Mesendoderm (in vitro differentiated cells): ENCODE results near the gene CAPN5.
A peak's percentile ranks its signal among the peaks of the same experiment; 100 is the strongest.
"Not testable (repeated sequence)": the region's sequence is repeated elsewhere in the genome, so short reads cannot be mapped to it uniquely, and the experiment has no call there.

Source experiments
- DNase-seq: peaks from one replicate; pipeline ENCODE4 v3.0.0; 2013
- H2AK5ac ChIP-seq: 2 replicates; pipeline ENCODE4 v1.6.1; 2013; ENCODE audit warnings: low read length, inconsistent platforms
- H2BK120ac ChIP-seq: 2 replicates; pipeline ENCODE4 v1.6.1; 2013; ENCODE audit warnings: low read depth, mild to moderate bottlenecking, low read length, moderate library complexity, mixed read lengths
- H2BK15ac ChIP-seq: replicated peaks from 2 replicates; pipeline ENCODE4 v1.6.1; 2013; ENCODE audit warnings: low read depth, mild to moderate bottlenecking, moderate library complexity
- H2BK5ac ChIP-seq: 2 replicates; pipeline ENCODE4 v1.6.1; 2013; ENCODE audit warnings: low read length, inconsistent platforms
- H3K18ac ChIP-seq: 2 replicates; pipeline ENCODE4 v1.6.1; 2013; ENCODE audit warnings: mild to moderate bottlenecking, low read length, mixed read lengths
- H3K23ac ChIP-seq: one replicate; pipeline ENCODE4 v1.6.1; 2013; ENCODE audit warnings: low read length
- H3K27ac ChIP-seq: 2 replicates; pipeline ENCODE4 v1.5.1; 2013; ENCODE audit warnings: low read depth, mild to moderate bottlenecking, inconsistent platforms, low read length, moderate library complexity
- H3K27me3 ChIP-seq: 2 replicates; pipeline ENCODE4 v1.6.1; 2013; ENCODE audit warnings: low read length, control low read depth, mild to moderate bottlenecking, inconsistent platforms; ENCODE audit not compliant: insufficient read depth, poor library complexity
- H3K36me3 ChIP-seq: 2 replicates; pipeline ENCODE4 v1.6.1; 2013; ENCODE audit warnings: low read length, inconsistent platforms; ENCODE audit not compliant: control insufficient read depth, insufficient read depth
- H3K4ac ChIP-seq: one replicate; pipeline ENCODE4 v1.6.1; 2013; ENCODE audit warnings: low read depth, mild to moderate bottlenecking, low read length, moderate library complexity
- H3K4me1 ChIP-seq: 2 replicates; pipeline ENCODE4 v1.6.1; 2013; ENCODE audit warnings: low read depth, low read length, inconsistent platforms; ENCODE audit not compliant: control insufficient read depth
- H3K4me2 ChIP-seq: 2 replicates; pipeline ENCODE4 v1.6.1; 2013; ENCODE audit warnings: low read length
- H3K4me3 ChIP-seq: 2 replicates; pipeline ENCODE4 v1.5.1; 2013; ENCODE audit warnings: mild to moderate bottlenecking, low read length
- H3K56ac ChIP-seq: one replicate; pipeline ENCODE4 v1.6.1; 2013; ENCODE audit warnings: low read length
- H3K79me1 ChIP-seq: 2 replicates; pipeline ENCODE4 v1.6.1; 2013; ENCODE audit warnings: low read length, inconsistent platforms
- H3K79me2 ChIP-seq: 2 replicates; pipeline ENCODE4 v1.6.1; 2013; ENCODE audit warnings: mild to moderate bottlenecking, low read length; ENCODE audit not compliant: control insufficient read depth, insufficient read depth
- H3K9ac ChIP-seq: 2 replicates; pipeline ENCODE4 v1.6.1; 2013; ENCODE audit warnings: low read length, inconsistent platforms
- H4K5ac ChIP-seq: one replicate; pipeline ENCODE4 v1.6.1; 2013; ENCODE audit warnings: low read length
- H4K8ac ChIP-seq: one replicate; pipeline ENCODE4 v1.6.1; 2013; ENCODE audit warnings: low read depth, mild to moderate bottlenecking, control low read depth, low read length, moderate library complexity
- WGBS: extraction: QIAGEN DNeasy Blood & Tissue Kit; methylation state at CpG from one replicate; pipeline ENCODE4 v1.1.7; 2013; ENCODE audit warnings: low lambda C conversion rate, missing lambda C conversion rate; ENCODE audit not compliant: insufficient coverage; ENCODE audit errors: extremely low coverage; 5-methylcytosine and 5-hydroxymethylcytosine counted together

CAPN5 gene

DNA sequence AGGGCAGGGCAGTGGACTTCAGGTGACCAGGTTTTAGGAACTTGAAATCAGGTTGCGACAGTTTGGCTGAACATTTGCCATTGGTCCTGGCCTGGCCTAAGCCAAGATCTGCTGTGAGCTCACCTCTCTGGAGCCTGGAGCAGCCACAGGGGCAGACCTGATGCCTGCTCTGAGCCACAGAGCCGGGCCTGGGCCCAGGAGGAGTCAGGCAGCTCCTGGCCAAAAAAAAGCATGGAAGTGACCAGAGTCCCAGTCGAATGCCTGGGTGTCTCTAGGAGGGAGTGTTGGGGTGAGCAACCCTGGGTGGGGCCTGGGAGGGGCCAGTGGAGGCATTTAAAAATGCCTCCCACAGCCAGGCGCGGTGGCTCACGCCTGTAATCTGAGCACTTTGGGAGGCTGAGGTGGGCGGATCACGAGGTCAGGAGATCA, 29.8 kb downstream of the CAPN5 start:
- no peak overlapping the region for H2AK5ac ChIP-seq
- H2BK5ac ChIP-seq = no peak overlapping the region
- H3K4me3 ChIP-seq = no peak overlapping the region
- no peak overlapping the region for H3K4me2 ChIP-seq
- no peak overlapping the region for H2BK120ac ChIP-seq
- H3K23ac ChIP-seq = no peak overlapping the region
- H3K27me3 ChIP-seq = no peaks in the 10 kb centered on the region
- no peak overlapping the region for H3K27ac ChIP-seq
- H3K9ac ChIP-seq = no peak overlapping the region
- WGBS = no CpG with 5 or more reads among the region's 8 CpGs
- H3K56ac ChIP-seq = no peak overlapping the region
- no peak overlapping the region for H2BK15ac ChIP-seq
- no peak overlapping the region for H4K8ac ChIP-seq
- H3K4ac ChIP-seq = no peak overlapping the region
- H4K5ac ChIP-seq = no peak overlapping the region
- no peaks in the 10 kb centered on the region for H3K36me3 ChIP-seq
- no peaks in the 10 kb centered on the region for H3K79me1 ChIP-seq
- H3K4me1 ChIP-seq = no peaks in the 10 kb centered on the region
- H3K18ac ChIP-seq = no peak overlapping the region
- DNase-seq = no peak
- no peaks in the 10 kb centered on the region for H3K79me2 ChIP-seq

DNA sequence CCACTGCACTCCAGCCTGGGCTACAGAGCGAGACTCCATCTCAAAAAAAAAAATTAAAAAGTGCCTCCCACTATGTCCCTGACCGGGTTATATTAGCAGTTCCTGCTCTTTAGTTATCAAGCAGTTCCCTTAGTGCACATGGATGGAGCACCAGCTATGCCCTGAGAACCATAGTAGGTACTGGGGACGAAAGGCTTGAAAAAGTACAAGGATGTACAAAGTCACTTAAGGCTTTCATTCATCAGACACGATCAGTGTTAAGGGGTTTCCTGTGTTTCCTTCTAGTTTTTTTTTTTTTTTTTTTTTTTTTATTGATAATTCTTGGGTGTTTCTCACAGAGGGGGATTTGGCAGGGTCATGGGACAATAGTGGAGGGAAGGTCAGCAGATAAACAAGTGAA, 30.4 kb downstream of the CAPN5 start:
- not testable (repeated sequence) for H3K79me1 ChIP-seq, H3K9ac ChIP-seq, DNase-seq, H3K27ac ChIP-seq, H4K5ac ChIP-seq, H3K56ac ChIP-seq, H3K4me2 ChIP-seq, H3K79me2 ChIP-seq, H3K23ac ChIP-seq, H3K4me3 ChIP-seq, H2BK15ac ChIP-seq, H3K4ac ChIP-seq, H2AK5ac ChIP-seq, H3K4me1 ChIP-seq, H3K27me3 ChIP-seq, H3K18ac ChIP-seq, H4K8ac ChIP-seq, H2BK5ac ChIP-seq, H3K36me3 ChIP-seq, H2BK120ac ChIP-seq
- no CpG with 5 or more reads among the region's 4 CpGs for WGBS

DNA sequence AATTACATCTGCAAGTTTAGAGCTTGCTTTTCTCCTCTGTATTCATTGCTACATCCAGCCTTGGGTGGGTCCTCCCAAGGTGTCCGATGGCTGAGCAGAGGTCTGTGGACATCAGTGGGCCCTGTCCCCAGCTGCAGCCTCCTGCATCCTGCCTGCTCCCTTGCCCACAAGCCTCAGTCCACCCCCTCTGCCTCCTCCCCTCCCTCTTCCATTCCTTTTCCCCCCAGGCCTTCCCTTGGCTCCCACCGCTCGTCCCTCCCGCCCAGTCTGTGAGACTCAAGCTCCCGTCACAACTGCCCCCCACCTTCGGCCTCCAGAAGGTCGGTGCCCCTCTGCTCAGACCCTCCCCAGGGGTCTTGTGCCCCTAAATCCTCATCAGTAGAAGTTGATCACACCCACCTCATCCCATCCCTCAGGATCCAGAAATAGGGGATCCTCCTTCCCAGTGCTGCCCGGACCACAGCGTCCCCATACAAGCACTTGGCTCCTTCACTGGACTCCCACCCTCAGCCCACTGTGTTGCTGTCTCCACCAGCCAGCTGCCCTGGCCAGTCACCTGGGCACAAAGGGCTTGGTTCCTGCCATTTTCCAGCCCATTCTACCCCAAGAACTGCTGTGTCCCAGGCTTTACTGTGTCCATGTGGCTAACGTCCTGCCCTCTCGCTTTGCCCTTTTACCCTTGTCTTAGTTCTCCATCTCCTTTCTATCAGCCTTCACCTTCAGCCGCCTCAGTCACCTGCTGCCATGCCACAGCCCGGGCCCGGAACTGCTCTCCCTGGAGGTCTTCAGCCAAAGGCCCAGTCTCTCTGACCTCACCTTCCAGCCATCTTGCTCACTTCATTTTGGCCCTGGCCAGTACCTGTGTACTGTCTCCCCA, 33.6 kb downstream of the CAPN5 start:
- H3K4me1 ChIP-seq = no peaks in the 10 kb centered on the region
- H3K79me2 ChIP-seq = no peaks in the 10 kb centered on the region
- no peaks in the 10 kb centered on the region for H3K27me3 ChIP-seq
- H3K27ac ChIP-seq = no peak overlapping the region
- H2AK5ac ChIP-seq = no peak overlapping the region
- no peak overlapping the region for H3K18ac ChIP-seq
- WGBS = no CpG with 5 or more reads among the region's 14 CpGs
- H3K4me2 ChIP-seq = no peak overlapping the region
- no peak overlapping the region for H3K23ac ChIP-seq
- no peak overlapping the region for H2BK120ac ChIP-seq
- no peak overlapping the region for H3K4me3 ChIP-seq
- no peak overlapping the region for H4K5ac ChIP-seq
- H3K79me1 ChIP-seq = no peaks in the 10 kb centered on the region
- DNase-seq = no peak
- H2BK15ac ChIP-seq = no peak overlapping the region
- H2BK5ac ChIP-seq = no peak overlapping the region
- no peak overlapping the region for H4K8ac ChIP-seq
- no peak overlapping the region for H3K56ac ChIP-seq
- no peaks in the 10 kb centered on the region for H3K36me3 ChIP-seq
- H3K9ac ChIP-seq = no peak overlapping the region
- no peak overlapping the region for H3K4ac ChIP-seq

DNA sequence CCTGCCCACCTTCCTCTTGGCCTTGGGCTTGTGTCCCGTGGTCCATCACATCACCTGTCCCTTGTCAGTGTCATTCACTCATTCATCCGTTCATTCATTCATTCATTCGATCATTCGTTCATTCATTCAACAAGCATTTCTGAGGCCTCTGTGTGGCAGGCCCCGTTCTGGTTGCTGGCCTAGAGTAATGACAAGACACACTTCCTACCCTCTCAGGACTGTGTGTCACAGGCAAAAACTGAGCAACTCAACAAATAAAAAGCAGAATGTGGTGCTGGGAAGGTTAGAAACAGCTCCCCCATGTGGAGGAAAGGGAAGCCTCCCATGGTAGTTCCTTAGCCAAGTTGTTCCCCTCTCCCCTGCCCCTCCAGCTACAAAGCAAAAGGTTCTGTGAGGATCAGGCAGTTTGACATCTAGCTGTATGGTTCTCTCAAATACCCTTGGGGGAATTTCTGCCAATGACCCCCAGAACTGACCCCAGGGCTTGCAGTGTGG, 34.3 kb downstream of the CAPN5 start:
- H3K4me1 ChIP-seq = no peaks in the 10 kb centered on the region
- no peak overlapping the region for H2AK5ac ChIP-seq
- DNase-seq = peak; percentile 58
- H3K36me3 ChIP-seq = no peaks in the 10 kb centered on the region
- H3K79me1 ChIP-seq = no peaks in the 10 kb centered on the region
- no peak overlapping the region for H3K23ac ChIP-seq
- no peak overlapping the region for H3K27ac ChIP-seq
- no peak overlapping the region for H2BK5ac ChIP-seq
- no peak overlapping the region for H3K18ac ChIP-seq
- H3K4me2 ChIP-seq = no peak overlapping the region
- no peak overlapping the region for H2BK120ac ChIP-seq
- H2BK15ac ChIP-seq = no peak overlapping the region
- H3K9ac ChIP-seq = no peak overlapping the region
- H3K79me2 ChIP-seq = no peaks in the 10 kb centered on the region
- H4K5ac ChIP-seq = no peak overlapping the region
- no peaks in the 10 kb centered on the region for H3K27me3 ChIP-seq
- no peak overlapping the region for H3K4me3 ChIP-seq
- H3K4ac ChIP-seq = no peak overlapping the region
- H3K56ac ChIP-seq = no peak overlapping the region
- no peak overlapping the region for H4K8ac ChIP-seq
- WGBS = no CpG with 5 or more reads among the region's 5 CpGs

DNA sequence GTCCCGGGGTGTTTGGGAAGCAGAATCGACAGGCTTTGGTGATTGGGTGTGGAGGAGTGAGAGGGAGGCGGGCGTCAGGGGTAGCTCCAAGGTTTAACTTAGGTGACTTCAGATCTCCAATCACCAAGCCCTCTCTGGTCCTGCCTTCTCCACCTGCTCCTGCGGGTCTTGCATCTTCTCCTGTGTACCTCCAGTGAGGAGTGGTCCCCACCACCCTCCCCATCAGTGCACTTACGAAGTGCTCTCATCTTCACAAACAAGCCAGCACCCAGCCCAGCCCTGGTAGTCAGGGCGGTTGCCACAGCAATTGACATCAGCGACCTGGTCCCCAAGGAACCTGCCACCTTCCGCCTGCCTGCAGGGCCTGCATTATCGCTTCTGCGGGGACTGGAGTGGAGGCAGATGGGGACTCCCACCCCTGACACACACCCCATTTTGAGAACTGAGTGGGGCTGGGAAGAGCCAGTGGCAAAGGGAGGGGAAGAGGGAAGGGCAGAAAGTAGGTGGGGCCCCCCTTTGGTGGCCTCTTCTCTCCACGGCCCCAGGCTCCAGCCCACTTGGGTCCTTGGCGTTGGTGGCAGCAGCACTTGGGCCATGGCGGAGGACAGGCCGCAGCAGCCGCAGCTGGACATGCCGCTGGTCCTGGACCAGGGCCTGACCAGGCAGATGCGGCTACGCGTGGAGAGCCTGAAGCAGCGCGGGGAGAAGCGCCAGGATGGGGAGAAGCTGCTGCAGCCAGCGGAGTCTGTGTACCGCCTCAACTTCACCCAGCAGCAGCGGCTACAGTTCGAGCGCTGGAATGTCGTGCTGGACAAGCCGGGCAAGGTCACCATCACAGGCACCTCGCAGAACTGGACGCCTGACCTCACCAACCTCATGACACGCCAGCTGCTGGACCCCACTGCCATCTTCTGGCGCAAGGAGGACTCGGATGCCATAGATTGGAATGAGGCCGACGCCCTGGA, 35.8 kb downstream of the CAPN5 start, which contains the start of gene OMP:
Gene OMP, plus strand, starts transcription at position 595 of the 965 bp plus-strand sequence. Its CDS starts 0 bp downstream, at position 595.
- no CpG with 5 or more reads among the region's 37 CpGs for WGBS
- H3K27me3 ChIP-seq = no peaks in the 10 kb centered on the region
- H2BK15ac ChIP-seq = no peak within 1 kb of the TSS
- peak; percentile 4 for DNase-seq
- no peak within 1 kb of the TSS for H3K4me3 ChIP-seq
- no peak within 1 kb of the TSS for H3K56ac ChIP-seq
- H2BK120ac ChIP-seq = no peak within 1 kb of the TSS
- H3K79me2 ChIP-seq = no peaks in the 10 kb centered on the region
- no peak within 1 kb of the TSS for H3K4ac ChIP-seq
- no peak within 1 kb of the TSS for H4K5ac ChIP-seq
- no peak within 1 kb of the TSS for H3K4me2 ChIP-seq
- H3K23ac ChIP-seq = no peak within 1 kb of the TSS
- no peak within 1 kb of the TSS for H2BK5ac ChIP-seq
- H2AK5ac ChIP-seq = no peak within 1 kb of the TSS
- H4K8ac ChIP-seq = no peak within 1 kb of the TSS
- H3K18ac ChIP-seq = no peak within 1 kb of the TSS
- H3K27ac ChIP-seq = no peak within 1 kb of the TSS
- no peaks in the 10 kb centered on the region for H3K4me1 ChIP-seq
- no peaks in the 10 kb centered on the region for H3K36me3 ChIP-seq
- H3K79me1 ChIP-seq = no peaks in the 10 kb centered on the region
- no peak within 1 kb of the TSS for H3K9ac ChIP-seq
